Gastroesophageal sphincter (tissue), 4 donors: ENCODE data around the gene TLX3. TPM values are rescaled to one million over a fixed set of nuclear protein-coding genes. Genes with fewer than 3 reads are reported as not detected.
"Not testable (repeated sequence)": the region's sequence is repeated elsewhere in the genome, so short reads cannot be mapped to it uniquely, and the experiment has no call there.

Experiments
- ATAC-seq: fragments of 150-250 bp; one replicate; pipeline ENCODE4 v1.9.1; 2016; ENCODE audit warnings: mild to moderate bottlenecking, moderate library complexity
- H3K27ac ChIP-seq, 4 donors: fragments of 200-600 bp; sonication (generic) in 3 of 4; 1 replicate in 3 of 4; 2 replicates in 1 of 4; pipeline ENCODE4 v1.5.1; 2016 to 2019
- H3K27me3 ChIP-seq: fragments of 200-600 bp; sonication (generic); one replicate; pipeline ENCODE4 v1.5.1; 2019
- H3K36me3 ChIP-seq, 2 donors: fragments of 200-600 bp; sonication (generic); one replicate each; pipeline ENCODE4 v1.5.1; 2019; ENCODE audit warnings: control low read depth in 1 of 2
- H3K4me1 ChIP-seq, 3 donors: fragments of 200-600 bp; sonication (generic); 1 replicate in 2 of 3; 2 replicates in 1 of 3; pipeline ENCODE4 v1.5.1; 2016 to 2019; ENCODE audit warnings: control low read depth in 2 of 3
- H3K4me3 ChIP-seq, 2 donors: fragments of 200-600 bp; sonication (generic); one replicate each; pipeline ENCODE4 v1.5.1; 2019; ENCODE audit warnings: mild to moderate bottlenecking in 1 of 2, moderate library complexity in 1 of 2
- H3K9me3 ChIP-seq, 3 donors: fragments of 200-600 bp; sonication (generic); one replicate each; pipeline ENCODE4 v1.5.1; 2017 to 2019; ENCODE audit warnings: control low read depth in 2 of 3
- CTCF ChIP-seq, 4 experiments: fragments of 200-600 bp in 2 of 4; fragments of 450-650 bp in 2 of 4; sonication (generic) in 1 of 4; IDR thresholded peaks; one replicate each; pipeline ENCODE4 v1.5.1; 2017 to 2019; ENCODE audit warnings: antibody characterized with exemption in 4 of 4, mild to moderate bottlenecking in 2 of 4, moderate library complexity in 2 of 4
- EP300 ChIP-seq: sonication (generic); formaldehyde crosslinking; IDR thresholded peaks from one replicate; pipeline ENCODE4 v1.6.1; 2017; ENCODE audit warnings: antibody characterized with exemption, mild to moderate bottlenecking
- POLR2A ChIP-seq, 2 donors: fragments of 450-650 bp; IDR thresholded peaks; one replicate each; pipeline ENCODE4 v1.6.1; 2017; ENCODE audit warnings: antibody characterized with exemption in 2 of 2, mild to moderate bottlenecking in 2 of 2, moderate library complexity in 1 of 2
- POLR2AphosphoS5 ChIP-seq: sonication (generic); formaldehyde crosslinking; IDR thresholded peaks from one replicate; pipeline ENCODE4 v1.6.1; 2017; ENCODE audit warnings: antibody characterized with exemption
- WGBS, 2 donors: methylation state at CpG; one replicate each; pipeline ENCODE4 v1.1.5; 2018; ENCODE audit warnings: low coverage in 1 of 2; 5-methylcytosine and 5-hydroxymethylcytosine counted together
- total RNA-seq, 4 donors: library from RNA; depleted of rRNA; stranded (reverse); fragments of >200 nt; gene quantifications; one replicate each; pipeline ENCODE4 v1.1.0, GENCODE V29; 2016

The TLX3 gene
- total RNA-seq, 4 donors from 2014 or later = not detected

- WGBS, 2 donors = 19 to 29% methylated on average over 8 to 9 of the region's 17 CpGs
- no peak for ATAC-seq
- Histone ChIP-seq H3K4me3 (no peak overlapping the region), H3K27ac (no peak overlapping the region), H3K27me3 (peaks cover 42% of the 10 kb centered on the region), H3K36me3 (no peaks in the 10 kb centered on the region), H3K4me1 (no peaks in the 10 kb centered on the region), H3K9me3 (no peaks in the 10 kb centered on the region)
- TF ChIP-seq POLR2AphosphoS5 = no peak
- TF ChIP-seq POLR2A (IDR thresholded peaks at IDR 0.05) = no peak
- no peak for TF ChIP-seq EP300
- TF ChIP-seq CTCF (IDR thresholded peaks at IDR 0.05) = peak in 2 of 4 experiments; percentile 26 to 51
These were observed 33.5 kb downstream of the TLX3 start for GRCh38 chr5:171342362-171343111.

DNA sequence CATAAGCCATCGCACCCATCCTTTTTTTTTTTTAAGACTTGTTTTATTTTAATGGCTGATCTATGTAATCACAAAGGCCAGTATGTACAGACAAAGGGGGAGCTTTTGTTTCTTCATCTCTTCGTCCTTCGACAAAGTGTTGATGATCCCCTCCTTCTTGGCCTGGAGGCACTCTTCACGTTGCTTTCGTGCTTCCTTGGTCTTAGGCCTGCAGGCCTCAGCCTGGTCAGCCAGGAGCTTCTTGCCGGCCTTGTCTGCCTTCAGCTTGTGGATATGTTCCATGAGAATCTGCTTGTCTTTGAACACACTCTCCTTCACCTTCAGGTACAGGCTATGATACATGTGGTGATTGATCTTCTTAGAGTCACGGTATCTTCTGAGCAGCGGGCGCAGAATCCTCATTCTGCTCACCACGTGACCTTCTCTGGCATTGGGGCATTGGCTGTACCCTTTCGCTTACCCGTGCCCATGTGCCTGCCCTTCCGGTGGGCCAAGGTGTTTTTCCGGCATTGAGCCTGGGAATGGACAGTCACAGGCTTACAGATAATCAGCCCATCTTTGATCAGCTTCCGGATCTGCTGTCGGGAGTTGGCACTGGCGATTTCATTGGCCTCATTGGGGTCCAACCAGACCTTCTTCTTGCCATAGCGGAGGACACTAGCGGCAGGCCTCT lies 36.0 kb downstream of the TLX3 start:
- no peak overlapping the region for H3K4me3 ChIP-seq
- no peak for ATAC-seq
- no peak for TF ChIP-seq CTCF (IDR thresholded peaks at IDR 0.05)
- no peak for TF ChIP-seq POLR2AphosphoS5
- no peak for TF ChIP-seq POLR2A (IDR thresholded peaks at IDR 0.05)
- TF ChIP-seq EP300 = no peak
- H3K9me3 ChIP-seq = no peaks in the 10 kb centered on the region
- H3K27ac ChIP-seq = no peak overlapping the region
- H3K36me3 ChIP-seq = no peaks in the 10 kb centered on the region
- 88 to 96% methylated on average over 4 to 14 of the region's 19 CpGs for WGBS, 2 donors
- H3K4me1 ChIP-seq = no peaks in the 10 kb centered on the region
- H3K27me3 ChIP-seq = peaks cover 26% of the 10 kb centered on the region

DNA sequence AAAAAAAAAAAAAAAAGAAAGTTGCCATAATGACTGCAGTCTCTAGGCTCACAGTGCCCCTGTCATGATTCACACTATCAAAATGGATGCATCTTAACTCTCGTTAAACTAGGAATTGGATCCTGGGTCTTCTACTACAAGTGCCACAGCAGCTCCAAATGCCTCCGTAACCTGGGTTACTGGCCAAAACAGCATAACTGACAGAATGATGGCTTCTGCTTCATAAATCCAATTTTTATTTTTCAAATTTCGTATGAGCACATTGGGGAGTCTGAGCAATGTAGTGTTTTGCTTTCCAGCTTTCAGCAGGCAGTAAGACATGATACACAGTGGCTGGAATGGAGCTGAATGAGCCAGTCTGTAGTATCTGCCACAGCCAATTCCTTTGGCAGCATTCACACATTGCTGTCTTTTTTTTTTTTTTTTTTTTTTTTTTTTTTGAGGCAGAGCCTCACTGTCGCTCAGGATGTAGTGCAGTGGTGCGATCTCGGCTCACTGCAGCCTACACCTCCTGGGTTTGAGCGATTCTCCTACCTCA lies 42.6 kb downstream of the TLX3 start:
- ATAC-seq = no peak
- TF ChIP-seq EP300 (no peak), POLR2A (IDR thresholded peaks at IDR 0.05) (no peak), POLR2AphosphoS5 (no peak), CTCF (IDR thresholded peaks at IDR 0.05) (no peak)
- no peak overlapping the region for H3K27ac ChIP-seq

GRCh38 chr5:171355302-171355724 lies 46.3 kb downstream of the TLX3 start:
- WGBS, 2 donors = 98 to 100% methylated on average over 4 to 5 of the region's 5 CpGs
- peaks cover 14% of the 10 kb centered on the region for H3K27me3 ChIP-seq
- H3K4me3 ChIP-seq = no peak overlapping the region
- no peaks in the 10 kb centered on the region for H3K4me1 ChIP-seq
- H3K36me3 ChIP-seq = no peaks in the 10 kb centered on the region
- no peak for ATAC-seq
- no peaks in the 10 kb centered on the region for H3K9me3 ChIP-seq
- no peak for TF ChIP-seq EP300
- no peak overlapping the region for H3K27ac ChIP-seq

More for the DNA sequence above, 42.6 kb downstream of the TLX3 start:
- 67 to 72% methylated on average over 3 to 5 of the region's 7 CpGs for WGBS, 2 donors
- Histone ChIP-seq H3K9me3 (no peaks in the 10 kb centered on the region), H3K4me3 (no peak overlapping the region), H3K4me1 (no peaks in the 10 kb centered on the region), H3K36me3 (no peaks in the 10 kb centered on the region), H3K27me3 (peaks cover 14% of the 10 kb centered on the region)

DNA sequence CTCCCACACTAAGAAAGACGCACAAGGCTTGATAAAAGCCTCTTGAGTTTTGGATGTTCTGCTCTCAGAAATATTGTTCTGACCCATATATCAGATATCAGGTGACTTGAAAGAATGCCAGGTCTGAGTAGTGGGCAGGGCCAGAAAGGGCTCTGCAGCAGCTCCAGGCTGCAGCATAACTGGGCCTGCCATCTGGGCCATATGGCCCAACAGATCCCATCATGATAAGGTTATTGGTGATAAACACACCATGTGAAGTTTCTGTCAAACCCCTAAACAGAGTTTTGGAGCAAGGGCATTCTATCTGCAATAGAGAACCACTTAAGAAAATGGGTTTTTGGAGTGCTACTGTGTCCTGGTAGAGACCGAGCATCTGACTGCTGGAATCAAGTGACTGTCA lies 48.8 kb downstream of the TLX3 start:
- H3K36me3 ChIP-seq = no peaks in the 10 kb centered on the region
- no peak overlapping the region for H3K27ac ChIP-seq
- 86% methylated on average over 1 of the region's 2 CpGs; no CpG with 5 or more reads in 1 of the 2 donors for WGBS, 2 donors
- no peak overlapping the region for H3K4me3 ChIP-seq
- no peak for TF ChIP-seq CTCF (IDR thresholded peaks at IDR 0.05)
- no peak for TF ChIP-seq POLR2A (IDR thresholded peaks at IDR 0.05)
- no peak for TF ChIP-seq EP300
- TF ChIP-seq POLR2AphosphoS5 = no peak
- H3K9me3 ChIP-seq = no peaks in the 10 kb centered on the region
- no peaks in the 10 kb centered on the region for H3K4me1 ChIP-seq
- no peaks in the 10 kb centered on the region for H3K27me3 ChIP-seq
- ATAC-seq = no peak

GRCh38 chr5:171361151-171361550 lies 52.1 kb downstream of the TLX3 start:
- not testable (repeated sequence) for H3K4me3 ChIP-seq, H3K36me3 ChIP-seq, H3K27me3 ChIP-seq, H3K4me1 ChIP-seq, ATAC-seq, H3K27ac ChIP-seq, H3K9me3 ChIP-seq
- 77 to 82% methylated on average over 4 to 6 of the region's 7 CpGs for whole genome bisulfite sequencing, 2 donors
